HG03139 (cell line): Measurements from ENCODE around the gene NUCB2.

Experiments
- ATAC-seq: cut with Tn5 transposase; IDR thresholded peaks from one replicate; pipeline ENCODE4 v1.9.1; 2021; ENCODE audit not compliant: unreplicated experiment

NUCB2 gene

DNA sequence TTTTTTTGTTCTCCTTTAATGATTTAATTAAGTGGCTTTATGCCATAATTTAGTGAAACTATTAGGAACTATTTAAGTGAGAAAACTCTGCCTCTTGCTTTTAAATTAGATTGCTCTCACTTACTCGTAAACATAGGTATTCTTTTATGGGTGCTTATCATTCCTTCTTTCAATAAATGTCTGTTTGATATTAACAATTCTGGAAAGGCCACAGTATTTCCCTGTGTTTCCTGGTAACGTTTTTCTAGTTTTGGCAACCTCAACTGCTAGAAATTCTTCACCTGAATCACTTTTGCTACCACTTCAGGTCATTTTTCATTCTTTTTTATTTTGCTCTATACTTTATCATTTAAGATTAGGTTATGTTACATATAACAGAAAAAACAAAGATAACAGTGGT is 55.1 kb downstream of the NUCB2 start:
- no peak for ATAC-seq

DNA sequence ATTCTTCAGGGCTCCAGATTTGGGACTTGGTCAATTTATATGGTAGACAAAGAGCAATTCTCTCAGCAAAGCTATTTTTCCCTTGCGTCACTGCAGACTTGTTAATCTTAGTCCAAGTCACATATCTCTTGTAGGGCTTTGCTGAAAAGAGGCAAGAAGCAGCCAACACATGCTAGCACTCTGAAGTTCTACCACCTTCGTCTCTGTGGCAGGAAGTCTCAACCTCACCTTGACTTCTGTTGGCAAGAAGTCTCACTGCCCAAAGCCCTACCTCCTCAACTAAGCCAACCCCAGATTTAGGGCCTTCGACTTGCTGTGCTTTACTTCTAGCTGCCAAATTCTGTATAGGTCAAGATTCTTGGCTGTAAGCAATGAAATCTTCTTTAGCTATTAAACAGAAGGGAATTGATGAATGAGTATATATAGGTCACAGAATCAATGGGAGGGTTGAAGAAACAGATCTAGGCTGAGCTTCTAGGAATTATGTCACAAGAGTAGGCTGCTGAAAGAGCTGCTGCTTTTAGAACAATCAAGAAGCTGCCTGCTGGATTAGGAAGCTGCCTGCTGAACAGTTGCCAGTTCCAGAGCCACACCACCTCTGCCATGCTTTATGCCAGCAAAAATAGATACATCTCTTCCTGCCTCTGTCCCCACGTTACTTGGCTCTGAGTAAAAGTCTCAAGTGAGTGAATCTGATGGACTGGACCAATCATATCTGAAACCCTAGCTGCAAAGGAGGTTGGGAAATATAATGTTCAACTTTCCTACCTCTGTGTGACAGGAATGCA is 57.5 kb downstream of the NUCB2 start:
- no peak for ATAC-seq

DNA sequence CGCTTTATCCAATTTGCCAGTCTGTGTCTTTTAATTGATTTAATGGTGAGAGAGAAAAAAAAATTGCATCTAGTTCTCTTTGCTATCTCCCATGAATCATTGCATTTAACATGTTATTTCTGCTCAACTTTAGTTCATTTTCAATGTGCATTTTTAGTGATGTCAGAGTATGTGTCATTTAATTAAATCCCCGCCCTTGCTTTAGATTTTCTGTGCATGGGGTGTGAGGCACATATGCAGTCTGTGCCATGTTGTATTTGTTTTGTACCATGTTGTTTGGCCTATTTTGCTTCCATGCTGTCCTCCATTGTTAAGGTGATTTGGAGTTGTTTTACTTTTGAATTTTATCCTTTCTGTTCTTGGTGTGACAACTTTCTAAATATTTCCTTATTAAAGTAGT is 66.7 kb downstream of the NUCB2 start:
- no peak for ATAC-seq

- no peak for ATAC-seq
These were observed 67.4 kb downstream of the NUCB2 start for GRCh38 chr11:17343907-17344306.

- ATAC-seq: no peak
These were observed 71.1 kb downstream of the NUCB2 start for GRCh38 chr11:17347676-17348075.

GRCh38 chr11:17350455-17351171 is 74.1 kb downstream of the NUCB2 start:
- no peak for ATAC-seq

DNA sequence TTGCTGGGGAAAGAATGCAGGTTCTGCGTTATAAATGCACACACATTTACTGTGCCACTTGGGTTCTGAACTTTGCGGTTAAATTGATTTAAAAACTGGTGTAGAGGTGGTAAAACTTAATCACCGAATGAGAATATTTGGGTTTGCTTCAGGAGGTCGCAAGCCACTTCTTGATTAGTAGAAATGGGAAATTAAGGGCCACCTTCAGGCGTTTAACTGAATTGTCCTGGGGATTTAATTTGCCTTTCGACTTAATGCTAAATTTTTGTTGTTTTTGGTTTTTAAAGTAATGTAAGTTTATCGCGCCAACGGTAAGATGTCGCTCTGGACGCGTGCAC is 74.6 kb downstream of the NUCB2 start:
- ATAC-seq: no peak

DNA sequence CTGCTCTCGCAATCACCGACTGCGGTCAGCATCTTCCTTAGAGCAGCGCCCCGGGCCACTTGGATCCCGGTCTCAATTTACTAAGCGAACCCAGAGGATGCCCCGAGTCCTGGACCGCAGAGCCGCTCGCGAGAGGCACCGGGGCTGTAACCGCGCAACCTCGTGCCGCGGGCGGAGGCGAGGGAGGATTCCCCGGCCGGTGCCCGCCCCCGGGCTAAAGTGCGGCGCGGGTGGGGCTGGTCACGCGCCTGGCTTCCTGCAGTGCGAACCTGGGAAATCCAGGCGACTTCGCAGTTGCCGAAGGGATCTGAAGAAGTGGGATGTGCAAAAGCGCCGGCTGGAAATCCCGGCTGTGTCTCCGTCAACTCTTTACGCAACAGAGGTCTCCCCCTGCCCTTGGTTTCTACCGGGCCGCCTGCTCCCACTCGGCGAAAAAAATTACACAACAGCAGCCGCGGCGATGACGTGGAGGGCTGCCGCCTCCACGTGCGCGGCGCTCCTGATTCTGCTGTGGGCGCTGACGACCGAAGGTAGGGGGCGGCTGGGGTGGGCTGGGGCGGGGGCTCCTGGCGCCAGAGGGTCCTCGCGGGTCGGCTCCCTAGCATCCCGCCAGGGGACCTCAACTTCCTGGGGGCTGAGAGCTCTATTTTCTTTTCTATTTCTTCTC is 75.1 kb downstream of the NUCB2 start, which contains the start of gene NCR3LG1:
Gene NCR3LG1 (plus strand): TSS at position 291 of the 667 bp plus-strand sequence. CDS start 170 bp downstream, at position 461.
- no peak for ATAC-seq

DNA sequence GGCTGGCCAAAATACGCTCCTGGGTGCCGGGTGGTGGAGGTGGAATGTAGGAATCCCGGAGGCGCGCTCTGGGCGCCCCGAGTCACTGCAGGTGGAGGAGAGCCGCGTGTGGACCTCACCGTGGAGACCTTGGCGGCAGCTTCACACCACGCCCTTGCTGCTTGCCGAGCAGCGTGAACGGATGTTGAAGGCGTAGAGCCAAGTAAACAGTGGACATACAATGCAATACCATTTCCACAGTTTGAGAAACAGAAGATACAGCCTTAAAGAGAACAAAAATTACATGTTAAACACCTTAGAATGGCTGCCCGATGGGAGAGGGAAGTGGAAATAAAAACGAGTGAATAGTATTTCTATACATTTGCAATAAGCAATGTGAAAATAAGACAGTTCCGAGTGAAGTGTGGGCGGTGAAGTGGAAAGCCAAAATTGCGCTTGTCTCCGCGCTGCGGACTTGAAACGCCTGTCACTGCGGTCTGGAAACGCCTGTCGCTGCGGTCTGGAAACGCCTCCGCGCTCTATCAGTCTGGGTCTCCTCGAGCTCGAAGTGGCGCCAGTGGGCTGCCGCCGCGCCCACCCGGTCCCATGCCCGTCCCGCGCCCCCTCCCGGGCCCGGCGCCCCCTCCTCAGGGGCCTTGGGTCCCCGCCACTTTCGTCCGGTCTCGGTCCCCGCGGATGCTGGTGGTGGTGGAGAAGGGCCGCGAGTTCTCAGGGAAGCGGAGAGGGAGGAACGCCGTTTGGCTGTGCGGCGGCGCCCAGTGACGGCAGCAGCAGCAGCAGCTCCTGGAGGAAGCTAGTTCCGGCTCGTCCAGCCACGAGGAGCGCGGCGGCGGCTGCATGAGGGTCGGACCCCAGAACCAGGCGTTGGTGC is 76.6 kb downstream of the NUCB2 start:
- ATAC-seq: no peak

GRCh38 chr11:17353821-17354600 is 77.5 kb downstream of the NUCB2 start:
- ATAC-seq: no peak

DNA sequence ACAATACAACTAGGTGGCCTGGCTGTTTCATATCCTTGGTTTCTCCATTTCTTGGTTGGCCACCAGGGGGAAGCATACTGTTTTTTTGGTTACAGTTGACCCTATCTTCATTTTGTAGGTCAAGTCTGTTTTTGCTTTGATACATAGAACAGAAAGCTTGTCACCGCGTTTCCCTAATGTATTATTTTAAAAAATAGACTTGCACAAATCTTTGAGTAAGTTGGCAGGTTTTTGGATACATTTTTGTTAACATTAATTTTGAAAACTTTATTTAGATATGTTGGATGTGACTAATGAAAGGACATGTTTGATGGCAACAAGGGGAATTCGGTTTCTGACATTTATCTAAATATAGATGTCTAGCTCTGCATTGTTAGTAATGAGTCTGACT is 78.1 kb downstream of the NUCB2 start:
- no peak for ATAC-seq

DNA sequence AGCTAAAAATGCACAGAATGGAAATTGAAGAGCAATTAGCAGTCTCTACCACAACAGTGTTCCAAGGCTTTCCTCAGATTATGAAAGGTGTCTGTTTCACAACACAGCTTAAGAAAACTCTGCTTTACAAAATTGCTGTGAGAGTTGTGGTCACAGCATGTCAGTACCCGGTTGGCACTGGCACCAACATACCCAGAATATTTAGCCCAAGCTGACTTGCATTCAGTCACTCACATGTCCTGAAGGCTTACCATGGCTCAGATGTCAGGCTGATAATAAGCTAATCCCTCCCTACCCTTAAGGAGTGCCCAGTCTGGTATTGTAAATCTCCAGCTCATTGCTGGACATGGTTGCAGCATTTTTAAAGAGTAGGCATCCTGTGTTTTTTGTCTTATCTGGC is 90.0 kb downstream of the NUCB2 start:
- ATAC-seq: no peak

DNA sequence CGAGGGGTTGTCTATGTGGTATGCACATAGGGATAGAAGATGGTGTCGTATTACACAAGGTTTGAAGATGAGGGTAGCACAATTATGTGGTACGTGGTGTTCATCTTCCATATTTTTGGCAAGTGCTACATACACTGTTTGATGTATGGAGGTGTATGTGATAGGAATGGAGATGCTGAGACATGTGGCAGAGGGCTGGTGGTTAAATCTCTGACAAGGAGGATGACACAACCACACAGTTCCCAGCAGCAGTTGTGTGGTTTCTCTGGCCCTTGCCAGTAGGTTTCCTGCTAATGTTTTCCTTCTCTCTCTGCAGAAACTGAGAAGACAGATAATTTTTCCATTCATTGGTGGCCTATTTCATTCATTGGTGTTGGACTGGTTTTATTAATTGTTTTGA is 92.0 kb downstream of the NUCB2 start:
- ATAC-seq: no peak

DNA sequence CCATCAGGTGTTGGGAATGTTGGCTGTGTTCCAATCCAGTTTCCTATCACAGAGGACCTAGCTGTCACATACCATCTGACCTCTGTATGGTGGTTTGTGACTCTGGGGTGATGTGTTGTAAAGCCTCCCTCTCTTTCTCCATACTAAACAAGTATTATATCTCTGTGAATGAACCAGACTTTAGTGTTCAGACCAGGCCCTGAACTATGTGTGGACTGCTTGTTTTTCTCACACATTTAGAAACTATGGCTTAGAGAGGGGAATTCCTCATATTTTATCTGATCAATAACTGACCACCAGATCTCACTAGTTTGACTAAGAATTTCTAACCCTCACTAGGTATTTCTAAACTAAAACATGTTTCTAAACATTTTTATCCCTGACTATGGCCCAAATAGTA is 92.6 kb downstream of the NUCB2 start:
- ATAC-seq: no peak

DNA sequence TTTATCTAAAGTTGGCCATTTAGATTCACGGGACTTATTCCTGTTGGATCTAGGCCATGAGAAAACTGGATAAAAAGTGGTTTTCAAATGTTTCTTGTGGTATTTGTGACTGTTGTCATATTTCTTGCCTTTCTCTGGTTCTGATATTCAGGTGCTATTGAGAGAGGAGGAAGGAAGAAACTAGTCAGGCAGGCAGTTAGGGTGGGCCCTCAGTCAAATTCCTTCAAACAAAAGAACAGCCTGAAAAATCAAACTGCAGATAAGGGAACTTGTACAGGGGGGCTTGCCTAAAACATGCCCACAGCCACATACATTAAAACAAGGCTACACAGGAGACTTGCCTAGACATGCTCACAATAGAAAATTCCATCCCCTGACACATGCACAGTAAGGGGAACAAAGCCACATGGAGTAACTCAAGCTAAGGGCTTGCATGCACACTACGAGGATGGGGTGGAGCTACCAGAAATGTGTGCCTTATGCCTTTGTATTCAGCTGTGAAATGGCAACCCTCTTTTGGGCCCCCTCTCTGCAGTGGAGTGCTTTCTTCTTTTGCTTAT is 93.2 kb downstream of the NUCB2 start:
- ATAC-seq: no peak

GRCh38 chr11:17371614-17372013 is 95.1 kb downstream of the NUCB2 start:
- no peak for ATAC-seq

DNA sequence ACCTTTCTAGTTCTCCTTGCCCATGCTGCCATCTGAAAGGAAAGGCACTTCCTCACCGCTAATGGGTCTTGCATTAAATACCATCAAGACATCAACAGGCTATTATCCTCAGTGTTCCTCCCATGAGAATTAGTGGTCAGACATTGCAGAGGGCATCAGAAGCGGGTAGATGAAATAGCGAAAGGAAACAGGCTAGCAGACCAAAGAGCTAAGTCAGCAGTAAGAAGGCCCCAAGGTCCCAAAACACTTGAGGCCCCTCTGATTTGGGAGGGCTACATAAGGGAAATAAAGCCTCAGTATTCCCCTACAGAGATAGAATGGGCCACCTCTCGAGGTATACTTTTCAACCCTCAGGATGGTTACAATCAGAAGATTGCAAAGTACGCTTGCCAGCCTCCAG is 99.0 kb downstream of the NUCB2 start:
- no peak for ATAC-seq

DNA sequence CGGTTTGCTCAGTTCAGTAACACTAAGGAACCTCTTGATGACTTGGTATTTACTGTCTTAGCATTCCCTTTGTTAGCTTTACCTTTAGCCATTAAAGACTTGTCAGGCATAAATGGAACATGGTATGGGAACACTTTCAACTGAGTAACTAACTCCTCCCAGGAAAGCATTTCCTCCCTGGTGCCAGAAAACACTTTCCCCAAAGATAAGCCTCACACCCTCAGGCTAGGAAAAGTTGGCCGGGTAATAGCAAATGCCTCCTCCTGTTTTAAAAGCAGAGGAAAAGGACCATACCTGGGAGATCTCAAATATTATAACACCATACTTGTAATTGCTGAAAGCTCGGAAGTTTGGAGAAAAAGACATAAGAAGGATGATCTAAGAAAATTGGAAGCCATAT is 100.0 kb downstream of the NUCB2 start:
- ATAC-seq: no peak

DNA sequence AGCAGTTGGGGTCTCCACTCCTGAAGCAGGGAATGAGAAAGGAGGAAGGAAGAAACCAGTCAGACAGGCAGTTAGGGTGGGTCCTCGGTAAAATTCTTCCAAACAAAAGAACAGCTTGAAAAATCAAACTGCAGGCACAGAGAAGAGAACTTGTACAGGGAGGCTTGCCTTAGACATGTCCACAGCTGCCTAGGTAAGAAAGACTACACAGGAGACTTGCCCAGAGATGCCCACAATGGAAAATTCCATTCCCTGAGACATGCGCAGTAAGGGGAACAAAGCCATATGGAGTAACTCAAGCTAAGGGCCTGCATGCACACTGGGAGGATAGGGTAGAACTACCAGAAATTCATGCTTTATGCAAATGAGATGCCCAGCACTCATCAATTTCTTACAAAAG is 102.1 kb downstream of the NUCB2 start:
- ATAC-seq: no peak
